Activated naive CD4-positive, alpha-beta T cell (primary cell): ENCODE results near the gene POU2F3.
A peak's percentile ranks its signal among the peaks of the same experiment; 100 is the strongest.

Experiments
- DNase-seq, 4 experiments: peaks; one replicate each; lab custom pipeline; 2025; lab: John Stamatoyannopoulos, UW

Gene POU2F3

GRCh38 chr11:120284272-120284671 is 44.3 kb downstream of the POU2F3 start:
- no peak for DNase-seq

GRCh38 chr11:120285256-120285655 is 45.3 kb downstream of the POU2F3 start:
- DNase-seq: no peak

DNA sequence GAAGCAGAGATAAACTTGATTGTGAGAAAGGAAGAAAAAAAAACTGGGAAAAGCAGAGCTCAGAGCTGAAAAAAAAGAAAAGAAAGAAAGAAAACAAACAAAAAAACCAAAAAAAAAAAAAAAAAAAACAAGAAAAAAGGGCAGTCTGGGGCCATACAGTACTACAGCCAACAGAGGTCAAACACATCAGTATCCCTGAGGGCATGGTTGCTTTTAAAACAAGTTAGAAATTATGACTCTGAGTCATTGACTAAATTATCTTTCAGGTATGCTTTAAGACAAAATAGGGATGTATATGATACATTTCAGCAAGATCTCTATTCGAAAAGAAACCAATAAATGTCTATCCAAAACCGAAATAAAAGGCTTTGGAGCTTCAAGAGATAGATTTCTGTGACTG is 48.1 kb downstream of the POU2F3 start:
- no peak for DNase-seq

GRCh38 chr11:120289426-120289825 is 49.5 kb downstream of the POU2F3 start:
- DNase-seq: no peak

DNA sequence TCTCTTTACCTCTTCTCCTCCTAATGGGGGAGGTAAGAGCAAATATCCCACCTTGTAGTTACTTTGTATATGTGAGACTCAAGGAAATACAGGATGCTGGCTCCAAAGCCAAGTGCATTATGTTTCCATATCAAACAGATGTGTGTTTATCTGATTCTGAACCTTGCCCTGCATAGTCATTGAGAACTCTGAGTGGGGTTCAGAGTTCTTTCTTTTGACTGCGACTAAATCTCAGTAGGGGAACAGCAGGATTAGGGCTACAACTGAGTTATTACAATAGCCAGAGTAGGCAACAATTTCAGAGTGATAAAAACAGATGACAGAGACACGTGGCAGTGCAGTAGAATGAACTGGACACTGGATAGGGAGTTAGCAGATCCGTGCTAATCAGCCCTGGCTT is 51.0 kb downstream of the POU2F3 start:
- DNase-seq: no peak

GRCh38 chr11:120293038-120293800 is 53.3 kb downstream of the POU2F3 start:
- no peak for DNase-seq

GRCh38 chr11:120294096-120294495 is 54.2 kb downstream of the POU2F3 start:
- no peak for DNase-seq

DNA sequence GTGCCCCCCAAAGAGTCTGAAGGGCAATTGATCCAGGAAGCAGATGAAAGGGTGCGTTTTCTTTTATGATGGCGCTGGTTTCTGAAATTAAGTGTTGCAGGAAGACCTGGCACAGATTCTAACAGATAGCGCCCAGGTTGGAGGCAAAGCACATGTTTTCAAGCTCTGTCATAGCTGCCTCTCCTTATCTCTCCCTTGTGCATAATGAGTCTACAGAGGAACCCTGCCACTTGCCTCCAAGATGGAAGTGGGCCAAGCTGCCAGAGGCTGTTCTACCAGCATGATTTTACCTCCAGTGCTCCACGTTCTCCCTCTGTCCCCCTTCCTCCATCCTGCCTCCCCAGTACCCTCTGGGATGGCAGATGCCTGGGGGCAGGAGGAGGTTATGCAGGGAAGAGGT is 55.2 kb downstream of the POU2F3 start:
- DNase-seq: no peak

- DNase-seq: no peak
Observed at GRCh38 chr11:120296554-120296953, 56.6 kb downstream of the POU2F3 start.

GRCh38 chr11:120298461-120298860 is 58.5 kb downstream of the POU2F3 start:
- DNase-seq: no peak

GRCh38 chr11:120302001-120302805 is 62.3 kb downstream of the POU2F3 start:
- DNase-seq: no peak

GRCh38 chr11:120303004-120303637 is 63.2 kb downstream of the POU2F3 start:
- peak; percentile 16 to 37 (median 20) for DNase-seq

DNA sequence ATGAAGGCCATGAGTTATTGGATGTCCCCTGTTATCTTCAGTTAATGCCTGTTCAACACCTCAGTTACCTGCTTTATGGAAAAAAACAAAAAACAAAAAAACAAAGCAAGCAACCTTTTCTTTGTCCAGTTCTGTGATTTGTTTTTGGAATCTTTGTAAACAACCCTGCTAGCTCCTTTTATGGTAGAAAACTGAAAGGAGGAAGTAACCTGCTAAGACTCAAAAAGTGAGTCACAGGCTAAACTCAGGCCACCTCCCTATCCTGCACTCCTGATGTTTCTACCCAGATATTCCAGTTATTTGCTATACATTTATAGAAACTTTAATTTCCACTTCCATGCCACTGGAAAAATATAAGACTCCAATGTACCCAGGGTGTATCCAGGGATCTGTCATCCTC is 64.6 kb downstream of the POU2F3 start:
- DNase-seq: no peak

DNA sequence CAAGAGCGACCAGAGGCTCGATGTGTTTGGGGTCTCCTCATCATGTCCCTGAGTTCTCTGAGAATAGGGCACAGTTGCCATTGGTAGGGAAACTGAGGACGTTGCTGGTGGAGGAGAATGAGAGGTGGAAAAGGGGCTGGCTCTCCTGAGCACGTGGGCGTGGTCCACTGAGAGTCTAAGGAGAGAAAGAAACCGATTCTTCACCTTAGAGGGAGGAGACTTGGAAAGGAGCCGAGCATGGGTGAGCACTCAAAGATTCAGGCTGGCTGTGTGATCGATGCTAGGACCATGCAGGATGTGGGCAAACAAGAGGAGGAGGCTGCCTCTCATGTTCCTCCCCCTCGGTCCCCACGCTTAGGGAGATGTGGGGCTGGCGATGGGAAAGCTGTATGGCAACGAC is 65.3 kb downstream of the POU2F3 start:
- DNase-seq: no peak

- no peak for DNase-seq
Observed at GRCh38 chr11:120306519-120307242, 66.7 kb downstream of the POU2F3 start.

GRCh38 chr11:120307476-120307875 is 67.5 kb downstream of the POU2F3 start:
- DNase-seq: no peak

- no peak for DNase-seq
Observed at GRCh38 chr11:120308081-120308480, 68.1 kb downstream of the POU2F3 start.

GRCh38 chr11:120310870-120311269 is 70.9 kb downstream of the POU2F3 start:
- DNase-seq: no peak

DNA sequence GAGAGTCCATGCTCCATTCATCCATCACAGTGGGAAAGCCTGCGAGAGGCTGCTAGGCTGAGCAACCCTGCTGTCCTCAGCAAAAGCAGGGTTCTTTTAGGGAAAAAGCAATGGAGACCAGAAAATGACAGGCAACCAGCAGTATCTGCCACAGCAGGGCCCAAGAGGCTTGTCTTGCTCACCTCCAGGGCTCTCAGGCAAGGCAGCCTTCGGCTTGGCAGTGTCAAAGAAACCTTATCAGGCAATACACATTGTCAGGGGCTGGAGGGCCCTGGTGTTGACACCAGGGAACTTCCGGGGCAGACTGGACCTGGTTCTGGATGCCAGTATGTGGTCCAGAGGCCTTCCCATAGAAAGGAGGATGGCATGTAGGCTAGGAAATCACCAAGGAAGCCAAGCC is 74.9 kb downstream of the POU2F3 start:
- no peak for DNase-seq

DNA sequence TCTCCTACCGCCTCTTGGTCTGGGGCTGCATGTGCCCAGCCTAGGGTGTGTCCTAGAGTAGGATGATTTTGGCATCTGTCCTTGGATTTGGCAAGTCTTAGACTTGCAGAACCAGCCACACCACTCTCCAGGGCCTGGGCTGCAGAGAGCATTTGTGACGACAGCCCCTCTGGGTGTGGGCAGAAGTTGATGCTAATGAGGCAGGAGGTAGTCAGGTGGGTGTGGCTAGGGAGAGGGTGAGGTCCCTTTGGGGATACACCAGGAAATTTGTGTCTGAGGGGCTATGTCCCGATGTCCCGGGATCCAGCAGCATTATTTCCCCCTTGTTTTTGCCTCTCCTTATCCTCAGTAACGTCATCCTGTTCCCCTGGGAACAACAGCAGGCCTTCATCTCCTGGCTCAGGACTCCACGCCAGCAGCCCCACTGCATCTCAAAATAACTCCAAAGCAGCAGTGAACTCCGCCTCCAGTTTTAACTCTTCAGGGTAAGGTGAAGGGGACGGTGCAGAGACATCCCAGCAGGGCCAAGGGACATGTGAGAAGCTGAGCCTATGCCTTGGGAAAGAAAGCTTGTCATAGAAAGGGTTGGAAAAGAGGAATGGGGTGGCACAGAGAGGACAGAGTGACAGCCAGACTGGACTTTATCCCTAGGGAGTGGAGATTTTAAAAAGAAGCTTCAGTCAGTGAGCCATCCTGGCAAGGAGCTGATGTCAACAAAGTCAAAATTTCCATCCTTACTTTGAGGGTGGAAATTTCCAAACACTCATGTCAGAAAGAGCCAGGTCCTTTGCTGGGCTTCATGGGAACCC is 77.1 kb downstream of the POU2F3 start:
- no peak for DNase-seq
